Endothelial cell of umbilical vein (primary cell): Measurements from ENCODE around the gene DDRGK1. TPM values are rescaled to one million over a fixed set of nuclear protein-coding genes. Genes with fewer than 3 reads are reported as not detected.

ENCODE experiments used
- BruUV-seq: library from RNA; stranded (reverse); fragments of 400-500 nt; replicated peaks from 2 replicates; lab custom pipeline; 2021; lab: Mats Ljungman, UMichigan
- CTCF ChIA-PET: fragments of 300-600, 350-600 bp; sonication (Branson Sonifier 250); formaldehyde crosslinking; loops from one replicate; lab custom pipeline; 2021; ENCODE audit warnings: antibody characterized with exemption, inconsistent platforms; lab: Charles Lee
- POLR2A ChIA-PET: fragments of 300-600, 350-600 bp; sonication (Branson Sonifier 250); formaldehyde crosslinking; loops from one replicate; lab custom pipeline; 2021; ENCODE audit warnings: antibody characterized with exemption, inconsistent platforms; lab: Charles Lee
- DNase-seq: peaks from one replicate; pipeline ENCODE4 v3.0.0-alpha.2; 2011; ENCODE audit warnings: low read depth, low spot score
- FAIRE-seq: peaks from 2 replicates; lab custom pipeline; 2011; peaks lifted over from hg19 to GRCh38; lab: Jason Lieb, UNC
- H2AFZ ChIP-seq: 2 replicates; pipeline ENCODE4 v1.6.0; 2012; ENCODE audit warnings: low read depth, low read length, control low read depth, inconsistent platforms
- H3K27ac ChIP-seq: 2 replicates; pipeline ENCODE4 v1.5.1; 2011; ENCODE audit warnings: low read depth, mild to moderate bottlenecking, control low read depth, low read length, moderate library complexity; ENCODE audit not compliant: insufficient read depth
- H3K27me3 ChIP-seq, 2 experiments: 2 replicates each; pipeline versions ENCODE4 v1.6.0 to v1.6.1; 2011; ENCODE audit warnings: low read length in 2 of 2, mixed read lengths in 1 of 2; ENCODE audit not compliant: control insufficient read depth in 2 of 2, insufficient read depth in 2 of 2
- H3K36me3 ChIP-seq, 2 experiments: 2 replicates in 1 of 2; 3 replicates in 1 of 2; pipeline ENCODE4 v1.5.1; 2011; ENCODE audit warnings: low read length in 2 of 2, mild to moderate bottlenecking in 1 of 2, moderate library complexity in 1 of 2; ENCODE audit not compliant: control insufficient read depth in 2 of 2, insufficient read depth in 2 of 2; ENCODE audit errors: extremely low read depth in 1 of 2
- H3K4me1 ChIP-seq: 3 replicates; pipeline ENCODE4 v1.5.1; 2011; ENCODE audit warnings: mild to moderate bottlenecking, low read length; ENCODE audit not compliant: control insufficient read depth, insufficient read depth; ENCODE audit errors: extremely low read depth
- H3K4me2 ChIP-seq: 2 replicates; pipeline ENCODE4 v1.6.1; 2011; ENCODE audit warnings: low read length, control low read depth, mixed read lengths; ENCODE audit not compliant: insufficient read depth
- H3K4me3 ChIP-seq, 3 experiments: fragments of 200-600 bp in 1 of 3; sonication (generic), shearing (Covaris generic) in 1 of 3; replicated peaks in 1 of 3; 2 replicates each; pipeline ENCODE4 v1.5.1; 2011 to 2016; ENCODE audit warnings: control low read depth in 3 of 3, low read length in 3 of 3, mild to moderate bottlenecking in 2 of 3, inconsistent platforms in 1 of 3, low read depth in 1 of 3, moderate library complexity in 1 of 3; ENCODE audit not compliant: insufficient read depth in 1 of 3
- H3K79me2 ChIP-seq: 2 replicates; pipeline ENCODE4 v1.6.0; 2012; ENCODE audit warnings: low read length, inconsistent platforms; ENCODE audit not compliant: control insufficient read depth, insufficient read depth
- H3K9ac ChIP-seq: replicated peaks from 2 replicates; pipeline ENCODE3; 2011; ENCODE audit warnings: low read length, control low read depth; ENCODE audit not compliant: insufficient read depth; ENCODE audit errors: extremely low read depth
- H3K9me1 ChIP-seq: replicated peaks from 3 replicates; pipeline ENCODE4 v1.6.0; 2011; ENCODE audit warnings: mild to moderate bottlenecking, low read length; ENCODE audit not compliant: control insufficient read depth, insufficient read depth; ENCODE audit errors: extremely low read depth
- H3K9me3 ChIP-seq: replicated peaks from 2 replicates; pipeline ENCODE4 v1.5.1; 2012; ENCODE audit warnings: low read length, inconsistent platforms; ENCODE audit not compliant: control insufficient read depth, insufficient read depth
- H4K20me1 ChIP-seq: replicated peaks from 2 replicates; pipeline ENCODE3; 2011; ENCODE audit warnings: mild to moderate bottlenecking, low read length; ENCODE audit not compliant: control insufficient read depth, insufficient read depth; ENCODE audit errors: extremely low read depth
- CTCF ChIP-seq, 2 donors: IDR thresholded peaks; 1 replicate in 1 of 2; 2 replicates in 1 of 2; pipeline ENCODE4 v1.5.1; 2011; ENCODE audit warnings: low read length in 2 of 2, mild to moderate bottlenecking in 2 of 2, moderate library complexity in 2 of 2, control low read depth in 1 of 2, inconsistent platforms in 1 of 2, low read depth in 1 of 2; ENCODE audit not compliant: insufficient read depth in 1 of 2; ENCODE audit errors: extremely low read depth in 1 of 2
- FOS ChIP-seq: IDR thresholded peaks from 2 replicates; pipeline ENCODE4 v1.6.1; 2011; ENCODE audit warnings: mild to moderate bottlenecking, low read length, moderate library complexity, borderline replicate concordance; ENCODE audit not compliant: insufficient read depth
- MAX ChIP-seq: IDR thresholded peaks from 2 replicates; pipeline ENCODE4 v1.6.1; 2011; ENCODE audit not compliant: insufficient read depth, insufficient read length
- POLR2AphosphoS5 ChIP-seq: IDR thresholded peaks from 2 replicates; pipeline ENCODE4 v1.6.1; 2012; ENCODE audit warnings: low read depth, mild to moderate bottlenecking, control low read depth, low read length, moderate library complexity; ENCODE audit not compliant: insufficient read depth
- dilution Hi-C: fragments of 300-500 bp; cut with MboI; formaldehyde crosslinking; loops from one replicate; pipeline ENCODE4 v1.15.0; 2019; ENCODE audit warnings: low sequenced_read_pairs; ENCODE audit not compliant: extremely low pct_ligation_motif_present
- intact Hi-C: fragments of 100-400 bp; cut with micrococcal nuclease; formaldehyde crosslinking; loops from one replicate; pipeline ENCODE4 v1.10.0; 2022
- polyA plus RNA-seq, 4 experiments: library from polyadenylated mRNA; depleted of rRNA in 3 of 4; stranded (reverse) in 3 of 4; unstranded in 1 of 4; fragments of >200 nt; gene quantifications; 2 replicates each; pipeline versions ENCODE4 v1.2.1 to v1.2.3, GENCODE V29; 2011 to 2012; ENCODE audit warnings: missing spikeins in 1 of 4
- total RNA-seq: library from RNA; stranded (reverse); gene quantifications from 2 replicates; pipeline ENCODE4 v1.2.3, GENCODE V29; 2021

DDRGK1 gene
- total and polyA plus RNA-seq, 2 donors (not counting 3 experiments of a cell fraction or from before 2014, with no cell fraction given): 48.5 to 54.0 TPM

GRCh38 chr20:3208786-3209256 lies 4.3 kb upstream of the DDRGK1 start:
- FAIRE-seq (peak; percentile 75), DNase-seq (peak; percentile 30)
- ChIA-PET CTCF (interaction anchor here (0.8 to 1.7 kb wide), 2 partner anchors 10 to 155 kb away, joined by 3 to 5 read pairs; no protein-coding TSS in a partner anchor), POLR2A (no interaction called here)
- peak overlapping the region; percentile 70 for H3K9ac ChIP-seq
- peak overlapping the region; percentile 34 for H3K27ac ChIP-seq
- dilution Hi-C loops (no loop called here), intact Hi-C loops (no loop called here)
- peaks cover 0 to 2% of the 10 kb centered on the region in 2 experiments for H3K36me3 ChIP-seq
- TF ChIP-seq FOS (no peak), CTCF (IDR thresholded peaks at IDR 0.05; ENCODE audit: extremely low read depth in 1 of 2, insufficient read depth in 1 of 2, low read depth in 1 of 2, low read length in 2 of 2) (no peak), POLR2AphosphoS5 (no peak), MAX (no peak)
- no peaks in the 10 kb centered on the region for H3K9me3 ChIP-seq
- no peaks in the 10 kb centered on the region for H3K9me1 ChIP-seq
- TSS peak; percentile 53 for BruUV-seq
- H4K20me1 ChIP-seq: no peaks in the 10 kb centered on the region
- peak overlapping the region; percentile 89 for H3K4me2 ChIP-seq
- peaks cover 14% of the 10 kb centered on the region for H3K4me1 ChIP-seq
- peak overlapping the region; percentile 87 for H2AFZ ChIP-seq
- H3K27me3 ChIP-seq: no peaks in the 10 kb centered on the region
- H3K79me2 ChIP-seq: peaks cover 27% of the 10 kb centered on the region
- H3K4me3 ChIP-seq: peak overlapping the region; percentile 67 to 75 (median 68)
